Ovary (tissue), 9 donors: ENCODE results near the gene CA10. TPM values are rescaled to one million over a fixed set of nuclear protein-coding genes. Genes with fewer than 3 reads are reported as not detected.

Experiments
- DNase-seq, 5 donors: peaks; one replicate each; pipeline ENCODE4 v3.0.0-alpha.2; 2019 to 2020
- H3K27ac ChIP-seq, 2 donors: fragments of 200-600 bp; one replicate each; pipeline versions ENCODE4 v1.5.1 to v1.8.0; 2019 to 2022
- H3K27me3 ChIP-seq: fragments of 200-600 bp; one replicate; pipeline ENCODE4 v1.8.0; 2022
- H3K36me3 ChIP-seq: fragments of 200-600 bp; sonication (generic); one replicate; pipeline ENCODE4 v1.5.1; 2019
- H3K4me1 ChIP-seq: one replicate; pipeline ENCODE4 v1.8.1; 2013; ENCODE audit warnings: mild to moderate bottlenecking, moderate library complexity; ENCODE audit not compliant: insufficient read depth
- H3K4me3 ChIP-seq: fragments of 200-600 bp; sonication (generic); one replicate; pipeline ENCODE4 v1.5.1; 2017
- H3K9me3 ChIP-seq, 2 donors: fragments of 200-600 bp in 1 of 2; sonication (generic) in 1 of 2; one replicate each; pipeline versions ENCODE4 v1.5.1 to v1.8.1; 2013 to 2019; ENCODE audit warnings: mild to moderate bottlenecking in 1 of 2, moderate library complexity in 1 of 2
- EP300 ChIP-seq: sonication (generic); formaldehyde crosslinking; IDR thresholded peaks from one replicate; pipeline ENCODE4 v1.6.1; 2017; ENCODE audit warnings: antibody characterized with exemption
- POLR2A ChIP-seq: fragments of 450-650 bp; IDR thresholded peaks from one replicate; pipeline ENCODE4 v1.6.1; 2017; ENCODE audit warnings: antibody characterized with exemption, mild to moderate bottlenecking, moderate library complexity
- WGBS, 3 donors: extraction: QIAGEN DNeasy Blood & Tissue Kit in 1 of 3; methylation state at CpG; one replicate each; pipeline versions ENCODE4 v1.1.5 to v1.1.7; 2013 to 2017; 5-methylcytosine and 5-hydroxymethylcytosine counted together
- intact Hi-C, 4 donors: fragments of 100-400 bp; cut with DNase I; formaldehyde crosslinking; loops; one replicate each; pipeline versions ENCODE4 v1.11.0 to v1.15.1; 2022 to 2023
- polyA plus RNA-seq, 2 donors: library from polyadenylated mRNA; stranded (reverse); fragments of 200-250 nt in 1 of 2; fragments of 350-450 nt in 1 of 2; fragmentation: Illumina TruSeq in 1 of 2; extraction: RNeasy Lipid Tissue Mini Kit (QIAGEN cat#74804) in 1 of 2; gene quantifications; one replicate each; pipeline ENCODE4 v1.2.3, GENCODE V29; 2013 to 2014
- total RNA-seq, 7 donors: library from RNA; depleted of rRNA in 2 of 7; stranded (reverse); fragments of >200 nt in 2 of 7; fragmentation: NEBNext Ultra II Directional in 3 of 7; extraction: Animal tissue kit (Norgen Biotek cat#: 25700) in 3 of 7; gene quantifications; one replicate each; pipeline versions ENCODE4 v1.1.0 to v1.2.4, GENCODE V29; 2016 to 2023
- TF ChIP-seq, protein P1 (sequence below), 3 donors: fragments of 450-650 bp in 2 of 3; fragments of 200-600 bp in 1 of 3; IDR thresholded peaks; one replicate each; pipeline versions ENCODE4 v1.5.1 to v1.8.0; 2016 to 2022; ENCODE audit warnings: antibody characterized with exemption in 3 of 3, mild to moderate bottlenecking in 1 of 3
- donor health status: DM: no; HTN: no; CAD: no; lungs with moderate emphysema.
- donor health status: DM: no; HTN: no; CAD: no.
- donor health status: Bipolar disorder and iron deficiency.
- donor health status: DM: yes; HTN: yes; CAD: no.
- donor health status: DM: no; HTN: no; CAD: no.
- donor health status: DM: yes; HTN: yes; CAD: no.

The CA10 gene
- total and polyA plus RNA-seq, 9 donors: 0.34 to 4.3 (median 1.2) TPM; not detected in 2

- no peak for TF ChIP-seq POLR2A
- TF ChIP-seq, protein P1, sequence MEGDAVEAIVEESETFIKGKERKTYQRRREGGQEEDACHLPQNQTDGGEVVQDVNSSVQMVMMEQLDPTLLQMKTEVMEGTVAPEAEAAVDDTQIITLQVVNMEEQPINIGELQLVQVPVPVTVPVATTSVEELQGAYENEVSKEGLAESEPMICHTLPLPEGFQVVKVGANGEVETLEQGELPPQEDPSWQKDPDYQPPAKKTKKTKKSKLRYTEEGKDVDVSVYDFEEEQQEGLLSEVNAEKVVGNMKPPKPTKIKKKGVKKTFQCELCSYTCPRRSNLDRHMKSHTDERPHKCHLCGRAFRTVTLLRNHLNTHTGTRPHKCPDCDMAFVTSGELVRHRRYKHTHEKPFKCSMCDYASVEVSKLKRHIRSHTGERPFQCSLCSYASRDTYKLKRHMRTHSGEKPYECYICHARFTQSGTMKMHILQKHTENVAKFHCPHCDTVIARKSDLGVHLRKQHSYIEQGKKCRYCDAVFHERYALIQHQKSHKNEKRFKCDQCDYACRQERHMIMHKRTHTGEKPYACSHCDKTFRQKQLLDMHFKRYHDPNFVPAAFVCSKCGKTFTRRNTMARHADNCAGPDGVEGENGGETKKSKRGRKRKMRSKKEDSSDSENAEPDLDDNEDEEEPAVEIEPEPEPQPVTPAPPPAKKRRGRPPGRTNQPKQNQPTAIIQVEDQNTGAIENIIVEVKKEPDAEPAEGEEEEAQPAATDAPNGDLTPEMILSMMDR (IDR thresholded peaks at IDR 0.05): no peak
- TF ChIP-seq EP300: no peak
- 96% methylated on average over 4 of the region's 4 CpGs for WGBS, 3 donors
- Histone ChIP-seq H3K36me3 (no peaks in the 10 kb centered on the region), H3K9me3 (no peaks in the 10 kb centered on the region), H3K4me3 (no peak overlapping the region), H3K27me3 (no peaks in the 10 kb centered on the region), H3K27ac (no peak overlapping the region), H3K4me1 (no peaks in the 10 kb centered on the region)
- intact Hi-C loops: no loop called here
- no peak for DNase-seq
Measured at GRCh38 chr17:51645056-51645455, 513.5 kb downstream of the CA10 start.

GRCh38 chr17:51643702-51644490, 514.6 kb downstream of the CA10 start:
- Histone ChIP-seq H3K4me1 (peaks cover 4% of the 10 kb centered on the region), H3K9me3 (no peaks in the 10 kb centered on the region), H3K4me3 (no peak overlapping the region), H3K27me3 (no peaks in the 10 kb centered on the region), H3K27ac (no peak overlapping the region), H3K36me3 (no peaks in the 10 kb centered on the region)
- no peak for DNase-seq
- intact Hi-C loops: no loop called here
- TF ChIP-seq, protein P1 (IDR thresholded peaks at IDR 0.05): no peak
- TF ChIP-seq EP300 (no peak), POLR2A (no peak)
- WGBS, 3 donors: 81 to 88% (median 83%) methylated on average over 10 of the region's 10 CpGs

- TF ChIP-seq EP300 (no peak), POLR2A (no peak)
- TF ChIP-seq, protein P1 (IDR thresholded peaks at IDR 0.05): no peak
- H3K36me3 ChIP-seq: no peaks in the 10 kb centered on the region
- peaks cover 6% of the 10 kb centered on the region for H3K4me1 ChIP-seq
- DNase-seq: no peak
- H3K27ac ChIP-seq: no peak overlapping the region
- H3K4me3 ChIP-seq: no peak overlapping the region
- H3K27me3 ChIP-seq: no peaks in the 10 kb centered on the region
- intact Hi-C loops: no loop called here
- WGBS, 3 donors: 60 to 73% (median 66%) methylated on average over 8 of the region's 8 CpGs
- no peaks in the 10 kb centered on the region for H3K9me3 ChIP-seq
Measured at GRCh38 chr17:51642029-51642428, 516.5 kb downstream of the CA10 start.

DNA sequence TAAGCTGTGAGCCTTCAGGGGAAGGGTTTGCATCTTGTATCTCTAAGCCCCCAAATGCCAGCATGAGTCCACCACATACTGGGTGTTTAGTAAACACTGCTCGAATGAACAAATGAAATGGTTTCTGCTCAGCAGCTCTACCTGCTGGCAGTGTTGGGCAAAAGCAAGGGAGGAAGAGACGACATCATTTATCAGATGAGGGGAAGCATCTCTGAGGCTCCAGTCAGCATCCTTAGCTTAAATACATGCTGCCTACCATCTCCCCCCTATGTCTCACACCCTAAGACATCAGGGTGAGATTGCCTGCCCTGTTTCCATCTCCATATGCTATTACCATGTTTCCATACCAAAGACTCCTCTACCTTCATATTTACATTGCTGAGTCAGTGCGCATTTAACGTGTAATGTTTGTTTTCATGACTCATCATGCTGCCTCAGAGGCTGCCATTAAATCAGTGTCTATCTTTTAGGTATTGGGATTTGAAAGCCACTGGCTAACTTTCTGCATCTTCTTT, 518.3 kb downstream of the CA10 start:
- H3K27me3 ChIP-seq: no peaks in the 10 kb centered on the region
- peaks cover 6% of the 10 kb centered on the region for H3K4me1 ChIP-seq
- intact Hi-C loops: no loop called here
- no peaks in the 10 kb centered on the region for H3K36me3 ChIP-seq
- WGBS, 3 donors: 72 to 76% (median 73%) methylated on average over 4 of the region's 4 CpGs
- TF ChIP-seq EP300: no peak
- TF ChIP-seq, protein P1 (IDR thresholded peaks at IDR 0.05): no peak
- TF ChIP-seq POLR2A: no peak
- no peak overlapping the region for H3K27ac ChIP-seq
- H3K4me3 ChIP-seq: no peak overlapping the region
- no peak for DNase-seq
- H3K9me3 ChIP-seq: no peaks in the 10 kb centered on the region
